Mesendoderm (in vitro differentiated cells): ENCODE measurements around the gene INPP4A.

Experiments used
- DNase-seq: peaks from one replicate; pipeline ENCODE4 v3.0.0; 2013
- H2AK5ac ChIP-seq: 2 replicates; pipeline ENCODE4 v1.6.1; 2013; ENCODE audit warnings: low read length, inconsistent platforms
- H2BK120ac ChIP-seq: 2 replicates; pipeline ENCODE4 v1.6.1; 2013; ENCODE audit warnings: low read depth, mild to moderate bottlenecking, low read length, moderate library complexity, mixed read lengths
- H2BK15ac ChIP-seq: replicated peaks from 2 replicates; pipeline ENCODE4 v1.6.1; 2013; ENCODE audit warnings: low read depth, mild to moderate bottlenecking, moderate library complexity
- H2BK5ac ChIP-seq: 2 replicates; pipeline ENCODE4 v1.6.1; 2013; ENCODE audit warnings: low read length, inconsistent platforms
- H3K18ac ChIP-seq: 2 replicates; pipeline ENCODE4 v1.6.1; 2013; ENCODE audit warnings: mild to moderate bottlenecking, low read length, mixed read lengths
- H3K23ac ChIP-seq: one replicate; pipeline ENCODE4 v1.6.1; 2013; ENCODE audit warnings: low read length
- H3K27ac ChIP-seq: 2 replicates; pipeline ENCODE4 v1.5.1; 2013; ENCODE audit warnings: low read depth, mild to moderate bottlenecking, inconsistent platforms, low read length, moderate library complexity
- H3K27me3 ChIP-seq: 2 replicates; pipeline ENCODE4 v1.6.1; 2013; ENCODE audit warnings: low read length, control low read depth, mild to moderate bottlenecking, inconsistent platforms; ENCODE audit not compliant: insufficient read depth, poor library complexity
- H3K36me3 ChIP-seq: 2 replicates; pipeline ENCODE4 v1.6.1; 2013; ENCODE audit warnings: low read length, inconsistent platforms; ENCODE audit not compliant: control insufficient read depth, insufficient read depth
- H3K4ac ChIP-seq: one replicate; pipeline ENCODE4 v1.6.1; 2013; ENCODE audit warnings: low read depth, mild to moderate bottlenecking, low read length, moderate library complexity
- H3K4me1 ChIP-seq: 2 replicates; pipeline ENCODE4 v1.6.1; 2013; ENCODE audit warnings: low read depth, low read length, inconsistent platforms; ENCODE audit not compliant: control insufficient read depth
- H3K4me2 ChIP-seq: 2 replicates; pipeline ENCODE4 v1.6.1; 2013; ENCODE audit warnings: low read length
- H3K4me3 ChIP-seq: 2 replicates; pipeline ENCODE4 v1.5.1; 2013; ENCODE audit warnings: mild to moderate bottlenecking, low read length
- H3K56ac ChIP-seq: one replicate; pipeline ENCODE4 v1.6.1; 2013; ENCODE audit warnings: low read length
- H3K79me1 ChIP-seq: 2 replicates; pipeline ENCODE4 v1.6.1; 2013; ENCODE audit warnings: low read length, inconsistent platforms
- H3K79me2 ChIP-seq: 2 replicates; pipeline ENCODE4 v1.6.1; 2013; ENCODE audit warnings: mild to moderate bottlenecking, low read length; ENCODE audit not compliant: control insufficient read depth, insufficient read depth
- H3K9ac ChIP-seq: 2 replicates; pipeline ENCODE4 v1.6.1; 2013; ENCODE audit warnings: low read length, inconsistent platforms
- H4K5ac ChIP-seq: one replicate; pipeline ENCODE4 v1.6.1; 2013; ENCODE audit warnings: low read length
- H4K8ac ChIP-seq: one replicate; pipeline ENCODE4 v1.6.1; 2013; ENCODE audit warnings: low read depth, mild to moderate bottlenecking, control low read depth, low read length, moderate library complexity
- WGBS: extraction: QIAGEN DNeasy Blood & Tissue Kit; methylation state at CpG from one replicate; pipeline ENCODE4 v1.1.7; 2013; ENCODE audit warnings: low lambda C conversion rate, missing lambda C conversion rate; ENCODE audit not compliant: insufficient coverage; ENCODE audit errors: extremely low coverage; 5-methylcytosine and 5-hydroxymethylcytosine counted together

The INPP4A gene

DNA sequence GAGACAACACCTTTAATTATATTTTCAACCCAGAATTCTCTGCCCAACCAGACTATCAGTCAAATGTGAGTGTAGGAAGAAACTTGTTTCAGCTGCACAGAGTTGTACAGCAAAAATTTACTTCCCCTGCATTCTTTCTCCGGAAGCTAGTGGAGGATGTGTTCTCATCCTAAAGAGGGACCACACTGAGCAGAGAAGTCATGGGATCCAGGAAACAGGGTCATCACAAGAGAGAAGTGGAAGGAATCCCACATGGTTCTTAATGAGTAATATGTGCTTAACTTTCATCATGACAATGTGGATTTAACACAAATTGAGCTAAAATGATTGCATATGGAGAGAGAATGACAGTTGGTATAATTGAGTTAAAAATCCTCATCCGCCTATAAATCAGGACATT, 78.2 kb downstream of the INPP4A start:
- Histone ChIP-seq H3K27ac (no peak overlapping the region), H2BK15ac (no peak overlapping the region), H3K27me3 (no peaks in the 10 kb centered on the region), H3K4me1 (no peaks in the 10 kb centered on the region), H3K36me3 (peaks cover 2% of the 10 kb centered on the region), H3K9ac (no peak overlapping the region), H2AK5ac (no peak overlapping the region), H3K4ac (no peak overlapping the region), H3K23ac (no peak overlapping the region), H3K4me3 (no peak overlapping the region), H3K56ac (no peak overlapping the region), H4K8ac (no peak overlapping the region), H3K4me2 (no peak overlapping the region), H2BK120ac (no peak overlapping the region), H3K79me2 (peaks cover 5% of the 10 kb centered on the region), H2BK5ac (no peak overlapping the region), H4K5ac (no peak overlapping the region), H3K18ac (no peak overlapping the region), H3K79me1 (peaks cover 9% of the 10 kb centered on the region)
- DNase-seq: no peak
- no CpG with 5 or more reads among the region's 2 CpGs for WGBS

GRCh38 chr2:98524168-98524567, 79.5 kb downstream of the INPP4A start:
- Histone ChIP-seq H2BK15ac (no peak overlapping the region), H2AK5ac (no peak overlapping the region), H3K79me2 (peaks cover under 1% of the 10 kb centered on the region), H4K8ac (no peak overlapping the region), H2BK120ac (no peak overlapping the region), H3K27me3 (no peaks in the 10 kb centered on the region), H3K56ac (no peak overlapping the region), H3K4me2 (no peak overlapping the region), H4K5ac (no peak overlapping the region), H2BK5ac (no peak overlapping the region), H3K27ac (no peak overlapping the region), H3K4me3 (no peak overlapping the region), H3K18ac (no peak overlapping the region), H3K36me3 (peaks cover 2% of the 10 kb centered on the region), H3K9ac (no peak overlapping the region), H3K23ac (no peak overlapping the region), H3K79me1 (peaks cover 2% of the 10 kb centered on the region), H3K4ac (no peak overlapping the region), H3K4me1 (no peaks in the 10 kb centered on the region)
- DNase-seq: no peak
- WGBS: no CpG with 5 or more reads among the region's 3 CpGs

DNA sequence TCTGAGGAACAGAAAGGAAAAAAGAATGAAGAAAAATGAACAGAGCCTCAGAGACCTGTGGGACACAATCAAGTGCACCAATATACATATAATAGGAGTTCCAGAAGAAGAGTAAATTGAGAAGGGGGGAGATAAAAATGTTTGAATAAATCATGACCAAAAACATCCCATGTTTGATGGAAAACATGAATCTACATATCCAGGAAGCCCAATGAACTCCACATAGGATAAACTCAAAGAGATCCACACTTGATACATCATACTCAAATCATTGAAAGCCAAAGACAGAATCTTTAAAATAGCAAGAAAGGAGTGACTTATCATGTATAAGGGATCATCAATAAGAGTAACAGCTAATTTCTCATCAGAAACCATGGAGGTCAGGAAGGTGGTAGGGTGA, 83.7 kb downstream of the INPP4A start:
- H2BK120ac ChIP-seq: no peak overlapping the region
- H3K23ac ChIP-seq: no peak overlapping the region
- H2BK5ac ChIP-seq: no peak overlapping the region
- H3K79me2 ChIP-seq: no peaks in the 10 kb centered on the region
- no peak overlapping the region for H2AK5ac ChIP-seq
- H4K5ac ChIP-seq: no peak overlapping the region
- no peaks in the 10 kb centered on the region for H3K27me3 ChIP-seq
- H3K4me1 ChIP-seq: no peaks in the 10 kb centered on the region
- H3K79me1 ChIP-seq: no peaks in the 10 kb centered on the region
- DNase-seq: no peak
- H3K36me3 ChIP-seq: no peaks in the 10 kb centered on the region
- H3K4me3 ChIP-seq: no peak overlapping the region
- no peak overlapping the region for H3K4ac ChIP-seq
- H3K9ac ChIP-seq: no peak overlapping the region
- no peak overlapping the region for H3K4me2 ChIP-seq
- H3K56ac ChIP-seq: no peak overlapping the region
- H2BK15ac ChIP-seq: no peak overlapping the region
- no peak overlapping the region for H3K27ac ChIP-seq
- no peak overlapping the region for H4K8ac ChIP-seq
- no peak overlapping the region for H3K18ac ChIP-seq

- Histone ChIP-seq H3K79me1 (no peaks in the 10 kb centered on the region), H2BK120ac (no peak overlapping the region), H3K36me3 (peaks cover 5% of the 10 kb centered on the region), H3K4me1 (no peaks in the 10 kb centered on the region), H3K18ac (no peak overlapping the region), H3K23ac (no peak overlapping the region), H4K8ac (no peak overlapping the region), H2BK15ac (no peak overlapping the region), H4K5ac (no peak overlapping the region), H3K27ac (no peak overlapping the region), H3K4me3 (no peak overlapping the region), H2AK5ac (no peak overlapping the region), H3K4ac (no peak overlapping the region), H2BK5ac (no peak overlapping the region), H3K56ac (no peak overlapping the region), H3K79me2 (no peaks in the 10 kb centered on the region), H3K4me2 (no peak overlapping the region), H3K9ac (no peak overlapping the region), H3K27me3 (no peaks in the 10 kb centered on the region)
- DNase-seq: no peak
- no CpG with 5 or more reads among the region's 1 CpG for WGBS
Measured at GRCh38 chr2:98530114-98530513, 85.5 kb downstream of the INPP4A start.

DNA sequence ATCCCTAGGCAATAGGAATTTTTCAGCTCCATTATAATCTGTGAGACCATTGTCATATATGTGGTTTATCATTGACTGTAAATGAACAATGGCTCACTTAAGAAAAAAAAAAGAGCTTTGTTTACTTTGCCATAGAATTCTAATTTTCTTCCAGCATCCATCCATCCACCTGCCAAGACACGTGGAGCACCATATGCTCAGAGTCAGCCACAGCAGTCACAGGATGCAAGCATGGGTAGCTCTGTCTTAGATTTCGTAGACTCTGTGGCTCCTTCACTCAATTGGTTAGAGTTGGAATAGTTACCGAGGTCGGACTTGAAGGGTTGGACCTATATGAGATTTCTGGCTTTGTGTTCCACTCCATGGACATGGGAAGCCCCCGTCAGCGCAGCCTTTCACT, 88.1 kb downstream of the INPP4A start:
- Histone ChIP-seq H3K36me3 (peaks cover 10% of the 10 kb centered on the region), H2BK120ac (no peak overlapping the region), H2BK15ac (no peak overlapping the region), H3K23ac (no peak overlapping the region), H3K27ac (no peak overlapping the region), H3K79me2 (no peaks in the 10 kb centered on the region), H3K4me2 (no peak overlapping the region), H3K4me1 (no peaks in the 10 kb centered on the region), H3K18ac (no peak overlapping the region), H3K4me3 (no peak overlapping the region), H4K5ac (no peak overlapping the region), H4K8ac (no peak overlapping the region), H3K9ac (no peak overlapping the region), H3K4ac (no peak overlapping the region), H2BK5ac (no peak overlapping the region), H2AK5ac (no peak overlapping the region), H3K27me3 (no peaks in the 10 kb centered on the region), H3K56ac (no peak overlapping the region), H3K79me1 (no peaks in the 10 kb centered on the region)
- no CpG with 5 or more reads among the region's 6 CpGs for WGBS
- no peak for DNase-seq

- H2AK5ac ChIP-seq: no peak overlapping the region
- no peak overlapping the region for H4K5ac ChIP-seq
- DNase-seq: no peak
Measured at GRCh38 chr2:98533547-98533946, 88.9 kb downstream of the INPP4A start.

More at GRCh38 chr2:98533547-98533946, 88.9 kb downstream of the INPP4A start:
- H2BK5ac ChIP-seq: no peak overlapping the region
- H2BK120ac ChIP-seq: no peak overlapping the region
- WGBS: no CpG with 5 or more reads among the region's 1 CpG
- no peak overlapping the region for H3K56ac ChIP-seq
- H3K36me3 ChIP-seq: peaks cover 13% of the 10 kb centered on the region
- no peak overlapping the region for H3K9ac ChIP-seq
- no peak overlapping the region for H3K4me2 ChIP-seq
- no peaks in the 10 kb centered on the region for H3K4me1 ChIP-seq
- H3K79me1 ChIP-seq: no peaks in the 10 kb centered on the region
- H3K4ac ChIP-seq: no peak overlapping the region
- no peak overlapping the region for H3K4me3 ChIP-seq
- no peak overlapping the region for H4K8ac ChIP-seq
- no peak overlapping the region for H2BK15ac ChIP-seq
- H3K18ac ChIP-seq: no peak overlapping the region
- no peaks in the 10 kb centered on the region for H3K79me2 ChIP-seq
- no peak overlapping the region for H3K27ac ChIP-seq
- H3K27me3 ChIP-seq: no peaks in the 10 kb centered on the region
- H3K23ac ChIP-seq: no peak overlapping the region
